SIG-M5 treated with dmso at 0.1 percent for 504 hours (cell line): Measurements from ENCODE around the gene CD9.
A peak's percentile ranks its signal among the peaks of the same experiment; 100 is the strongest.

Source experiments
- DNase-seq: peaks from one replicate; lab custom pipeline; 2025; ENCODE audit not compliant: unreplicated experiment; lab: John Stamatoyannopoulos, UW

Gene CD9

GRCh38 chr12:6273205-6273540 is 73.0 kb downstream of the CD9 start:
- no peak for DNase-seq

GRCh38 chr12:6273541-6274230 is 73.5 kb downstream of the CD9 start:
- DNase-seq: no peak

- no peak for DNase-seq
Observed at GRCh38 chr12:6274231-6275221, 74.3 kb downstream of the CD9 start.

GRCh38 chr12:6275928-6276887 is 76.0 kb downstream of the CD9 start:
- DNase-seq: no peak

- DNase-seq: no peak
Observed at GRCh38 chr12:6276956-6277620, 76.9 kb downstream of the CD9 start.

- DNase-seq: no peak
Observed at GRCh38 chr12:6277982-6278438, 77.8 kb downstream of the CD9 start.

GRCh38 chr12:6278439-6279255 is 78.4 kb downstream of the CD9 start:
- DNase-seq: peak; percentile 70

- DNase-seq: no peak
Observed at GRCh38 chr12:6279256-6279628, 79.0 kb downstream of the CD9 start.

- no peak for DNase-seq
Observed at GRCh38 chr12:6279631-6280030, 79.4 kb downstream of the CD9 start.

- DNase-seq: no peak
Observed at GRCh38 chr12:6280053-6280469, 79.9 kb downstream of the CD9 start.

GRCh38 chr12:6280672-6281071 is 80.5 kb downstream of the CD9 start:
- DNase-seq: no peak

GRCh38 chr12:6281081-6281809 is 81.0 kb downstream of the CD9 start:
- no peak for DNase-seq

GRCh38 chr12:6282453-6282840 is 82.2 kb downstream of the CD9 start:
- no peak for DNase-seq

- DNase-seq: no peak
Observed at GRCh38 chr12:6284273-6284672, 84.1 kb downstream of the CD9 start.

- peak; percentile 78 for DNase-seq
Observed at GRCh38 chr12:6285063-6285477, 84.9 kb downstream of the CD9 start.

GRCh38 chr12:6285532-6286306 is 85.5 kb downstream of the CD9 start:
- DNase-seq: no peak
